GM12878 (cell line): ENCODE measurements around the gene RADX.

Source experiments
- BHLHE40 ChIP-seq, 2 experiments: fragments of 450-650 bp in 1 of 2; IDR thresholded peaks; 2 replicates each; pipeline ENCODE4 v1.6.1; 2011 to 2017; ENCODE audit warnings: low read depth in 2 of 2, borderline replicate concordance in 1 of 2, improper control_type of control experiment in 1 of 2, low read length in 1 of 2, mild to moderate bottlenecking in 1 of 2
- EP300 ChIP-seq, 2 experiments: fragments of 150-350 bp in 1 of 2; IDR thresholded peaks; 2 replicates each; pipeline ENCODE4 v1.6.1; 2011 to 2012; ENCODE audit warnings: low read depth in 2 of 2, low read length in 2 of 2, borderline replicate concordance in 1 of 2, improper control_type of control experiment in 1 of 2, inconsistent platforms in 1 of 2; ENCODE audit not compliant: control insufficient read depth in 1 of 2
- ESRRA ChIP-seq: IDR thresholded peaks from 2 replicates; pipeline ENCODE4 v1.6.1; 2012; ENCODE audit warnings: mild to moderate bottlenecking, low read length, improper control_type of control experiment
- EZH2 ChIP-seq: IDR thresholded peaks from 2 replicates; pipeline ENCODE4 v1.6.1; 2012; ENCODE audit warnings: low read depth, mild to moderate bottlenecking, control low read depth, inconsistent platforms, low read length, borderline replicate concordance; ENCODE audit not compliant: control insufficient read depth
- IKZF1 ChIP-seq: fragments of 450-650 bp; conservative IDR thresholded peaks from 2 replicates; pipeline ENCODE4 v1.6.1; 2017; ENCODE audit warnings: antibody characterized with exemption, mild to moderate bottlenecking
- JUNB ChIP-seq: IDR thresholded peaks from 2 replicates; pipeline ENCODE4 v1.6.1; 2016; ENCODE audit warnings: antibody characterized with exemption, mild to moderate bottlenecking
- NFIC ChIP-seq: IDR thresholded peaks from 2 replicates; pipeline ENCODE4 v1.6.1; 2012; ENCODE audit warnings: low read depth, mild to moderate bottlenecking, inconsistent platforms, low read length, moderate library complexity
- NR2C2 ChIP-seq: IDR thresholded peaks from 2 replicates; pipeline ENCODE4 v1.6.1; 2011; ENCODE audit warnings: borderline replicate concordance, low read depth; ENCODE audit not compliant: control insufficient read depth, insufficient read length
- POLR2A ChIP-seq: IDR thresholded peaks from 2 replicates; pipeline ENCODE4 v1.6.1; 2011; ENCODE audit warnings: low read depth, mild to moderate bottlenecking, low read length
- POLR2AphosphoS2 ChIP-seq: IDR thresholded peaks from 2 replicates; pipeline ENCODE4 v1.6.1; 2011; ENCODE audit warnings: low read depth, mild to moderate bottlenecking, low read length, improper control_type of control experiment, moderate library complexity
- POLR2AphosphoS5 ChIP-seq: IDR thresholded peaks from 2 replicates; pipeline ENCODE4 v1.6.1; 2011; ENCODE audit warnings: mild to moderate bottlenecking, low read length, inconsistent platforms
- YY1 ChIP-seq: IDR thresholded peaks from 2 replicates; pipeline ENCODE4 v1.6.1; 2011; ENCODE audit warnings: low read depth, mild to moderate bottlenecking, low read length
- TF ChIP-seq, protein P1 (sequence below), 3 experiments: IDR thresholded peaks in 2 of 3; conservative IDR thresholded peaks in 1 of 3; 2 replicates each; pipeline ENCODE4 v1.5.1; 2011; ENCODE audit warnings: low read depth in 3 of 3, low read length in 3 of 3, mild to moderate bottlenecking in 3 of 3, control low read depth in 2 of 3, moderate library complexity in 2 of 3, inconsistent platforms in 1 of 3, mixed read lengths in 1 of 3; ENCODE audit not compliant: control insufficient read depth in 2 of 3, insufficient read depth in 1 of 3; ENCODE audit errors: extremely low read depth in 1 of 3
- TF ChIP-seq, protein P2 (sequence below): IDR thresholded peaks from 2 replicates; pipeline ENCODE4 v1.6.1; 2011; ENCODE audit warnings: low read depth, low read length, improper control_type of control experiment, borderline replicate concordance

DNA sequence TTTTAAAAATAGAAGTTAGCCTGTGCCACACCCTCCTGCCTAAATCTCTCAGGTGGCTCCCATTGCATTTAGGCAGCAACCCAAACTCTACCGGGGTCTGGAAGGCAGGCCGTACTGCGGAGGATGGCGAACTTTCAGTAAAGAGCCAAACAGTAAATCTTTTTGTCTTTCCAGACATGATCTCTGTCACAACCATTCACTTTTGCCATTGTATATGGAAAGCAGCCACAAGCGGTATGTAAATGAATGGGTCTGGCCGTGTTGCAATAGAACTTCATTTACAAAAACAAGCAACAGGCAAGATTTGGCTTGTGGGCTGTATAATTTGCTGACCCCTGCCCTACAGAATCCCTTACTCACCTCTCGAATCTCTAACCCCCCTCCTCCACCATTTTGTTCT is 3.3 kb downstream of the RADX start:
- TF ChIP-seq NFIC (no peak), IKZF1 (no peak), POLR2A (no peak), EZH2 (no peak), POLR2AphosphoS2 (no peak), BHLHE40 (IDR thresholded peaks at IDR 0.05; ENCODE audit: borderline replicate concordance in 1 of 2, low read depth in 2 of 2, low read length in 1 of 2) (no peak), YY1 (no peak), JUNB (no peak), ESRRA (no peak), EP300 (IDR thresholded peaks at IDR 0.05; ENCODE audit: borderline replicate concordance in 1 of 2, control insufficient read depth in 1 of 2, low read depth in 2 of 2, low read length in 2 of 2) (no peak), POLR2AphosphoS5 (no peak), NR2C2 (no peak)
- TF ChIP-seq, protein P1, sequence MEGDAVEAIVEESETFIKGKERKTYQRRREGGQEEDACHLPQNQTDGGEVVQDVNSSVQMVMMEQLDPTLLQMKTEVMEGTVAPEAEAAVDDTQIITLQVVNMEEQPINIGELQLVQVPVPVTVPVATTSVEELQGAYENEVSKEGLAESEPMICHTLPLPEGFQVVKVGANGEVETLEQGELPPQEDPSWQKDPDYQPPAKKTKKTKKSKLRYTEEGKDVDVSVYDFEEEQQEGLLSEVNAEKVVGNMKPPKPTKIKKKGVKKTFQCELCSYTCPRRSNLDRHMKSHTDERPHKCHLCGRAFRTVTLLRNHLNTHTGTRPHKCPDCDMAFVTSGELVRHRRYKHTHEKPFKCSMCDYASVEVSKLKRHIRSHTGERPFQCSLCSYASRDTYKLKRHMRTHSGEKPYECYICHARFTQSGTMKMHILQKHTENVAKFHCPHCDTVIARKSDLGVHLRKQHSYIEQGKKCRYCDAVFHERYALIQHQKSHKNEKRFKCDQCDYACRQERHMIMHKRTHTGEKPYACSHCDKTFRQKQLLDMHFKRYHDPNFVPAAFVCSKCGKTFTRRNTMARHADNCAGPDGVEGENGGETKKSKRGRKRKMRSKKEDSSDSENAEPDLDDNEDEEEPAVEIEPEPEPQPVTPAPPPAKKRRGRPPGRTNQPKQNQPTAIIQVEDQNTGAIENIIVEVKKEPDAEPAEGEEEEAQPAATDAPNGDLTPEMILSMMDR (IDR thresholded peaks at IDR 0.05 in 2 of 3, conservative IDR thresholded peaks at IDR 0.05 in 1 of 3; ENCODE audit: control insufficient read depth in 2 of 3, extremely low read depth in 1 of 3, insufficient read depth in 1 of 3, low read depth in 3 of 3, low read length in 3 of 3) = no peak
- TF ChIP-seq, protein P2, sequence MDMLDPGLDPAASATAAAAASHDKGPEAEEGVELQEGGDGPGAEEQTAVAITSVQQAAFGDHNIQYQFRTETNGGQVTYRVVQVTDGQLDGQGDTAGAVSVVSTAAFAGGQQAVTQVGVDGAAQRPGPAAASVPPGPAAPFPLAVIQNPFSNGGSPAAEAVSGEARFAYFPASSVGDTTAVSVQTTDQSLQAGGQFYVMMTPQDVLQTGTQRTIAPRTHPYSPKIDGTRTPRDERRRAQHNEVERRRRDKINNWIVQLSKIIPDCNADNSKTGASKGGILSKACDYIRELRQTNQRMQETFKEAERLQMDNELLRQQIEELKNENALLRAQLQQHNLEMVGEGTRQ = no peak
